GM12878 (cell line): Measurements from ENCODE around the gene PRRC2C. TPM values are rescaled to one million over a fixed set of nuclear protein-coding genes. Genes with fewer than 3 reads are reported as not detected.

ENCODE experiments used
- ATF7 ChIP-seq: fragments of 450-650 bp; IDR thresholded peaks from 2 replicates; pipeline ENCODE4 v1.6.1; 2016; ENCODE audit warnings: low read depth, mild to moderate bottlenecking
- BMI1 ChIP-seq: fragments of 450-650 bp; IDR thresholded peaks from 2 replicates; pipeline ENCODE4 v1.6.1; 2016; ENCODE audit warnings: mild to moderate bottlenecking, moderate library complexity, borderline replicate concordance
- CBX3 ChIP-seq: fragments of 200-600 bp; sonication (generic); IDR thresholded peaks from 2 replicates; pipeline ENCODE4 v1.6.1; 2016; ENCODE audit warnings: low read depth, borderline replicate concordance
- CHD1 ChIP-seq: IDR thresholded peaks from 2 replicates; pipeline ENCODE4 v1.6.1; 2012; ENCODE audit warnings: low read depth, low read length, improper control_type of control experiment
- CUX1 ChIP-seq: IDR thresholded peaks from 2 replicates; pipeline ENCODE4 v1.6.1; 2012; ENCODE audit warnings: improper control_type of control experiment, low read depth, low read length; ENCODE audit not compliant: insufficient replicate concordance
- ETV6 ChIP-seq, 2 experiments: fragments of 450-650 bp in 1 of 2; IDR thresholded peaks in 1 of 2; conservative IDR thresholded peaks in 1 of 2; 2 replicates each; pipeline ENCODE4 v1.6.1; 2014; ENCODE audit warnings: antibody characterized with exemption in 1 of 2, borderline replicate concordance in 1 of 2, low read depth in 1 of 2, mild to moderate bottlenecking in 1 of 2, moderate library complexity in 1 of 2
- JUNB ChIP-seq: IDR thresholded peaks from 2 replicates; pipeline ENCODE4 v1.6.1; 2016; ENCODE audit warnings: antibody characterized with exemption, mild to moderate bottlenecking
- KDM1A ChIP-seq: fragments of 200-600 bp; sonication (generic); IDR thresholded peaks from 2 replicates; pipeline ENCODE4 v1.6.1; 2016; ENCODE audit warnings: borderline replicate concordance
- MTA2 ChIP-seq: fragments of 450-650 bp; IDR thresholded peaks from 2 replicates; pipeline ENCODE4 v1.6.1; 2016; ENCODE audit warnings: low read depth, mild to moderate bottlenecking, moderate library complexity
- NFYB ChIP-seq: IDR thresholded peaks from 2 replicates; pipeline ENCODE4 v1.6.1; 2011; ENCODE audit warnings: low read depth, mild to moderate bottlenecking, low read length, improper control_type of control experiment, moderate library complexity; ENCODE audit not compliant: insufficient read depth
- SPI1 ChIP-seq: IDR thresholded peaks from 2 replicates; pipeline ENCODE4 v1.6.1; 2011; ENCODE audit warnings: low read depth, mild to moderate bottlenecking, low read length, moderate library complexity, borderline replicate concordance; ENCODE audit not compliant: insufficient read depth
- STAT3 ChIP-seq: IDR thresholded peaks from 2 replicates; pipeline ENCODE4 v1.6.1; 2011; ENCODE audit warnings: low read depth, low read length, improper control_type of control experiment
- TAF1 ChIP-seq: IDR thresholded peaks from 2 replicates; pipeline ENCODE4 v1.6.1; 2011; ENCODE audit warnings: mild to moderate bottlenecking, low read depth, low read length, borderline replicate concordance
- TBL1XR1 ChIP-seq: IDR thresholded peaks from 2 replicates; pipeline ENCODE4 v1.6.1; 2012; ENCODE audit warnings: low read depth, low read length, improper control_type of control experiment
- YY1 ChIP-seq: IDR thresholded peaks from 2 replicates; pipeline ENCODE4 v1.6.1; 2011; ENCODE audit warnings: low read depth, mild to moderate bottlenecking, low read length
- ZBTB33 ChIP-seq: fragments of 450-650 bp; IDR thresholded peaks from 2 replicates; pipeline ENCODE4 v1.6.1; 2017; ENCODE audit warnings: mild to moderate bottlenecking
- ZNF24 ChIP-seq: fragments of 450-650 bp; IDR thresholded peaks from 2 replicates; pipeline ENCODE4 v1.6.1; 2017; ENCODE audit warnings: antibody characterized with exemption, mild to moderate bottlenecking
- ZNF592 ChIP-seq: fragments of 450-650 bp; IDR thresholded peaks from 2 replicates; pipeline ENCODE4 v1.6.1; 2017; ENCODE audit warnings: mild to moderate bottlenecking, moderate library complexity
- polyA plus RNA-seq, 11 experiments: library from polyadenylated mRNA; depleted of rRNA in 4 of 11; unstranded in 6 of 11; stranded (reverse) in 5 of 11; fragments of >200 nt; fragmentation: Nextera tagmentation in 4 of 11; fragmentation: Illumina TruSeq in 1 of 11; extraction: Ambion mirVana in 4 of 11; extraction: Trizol in 1 of 11; gene quantifications; 1 replicate in 1 of 11; 2 replicates in 10 of 11; pipeline versions ENCODE4 v1.2.1 to v1.2.3, GENCODE V29; 2011 to 2016; ENCODE audit warnings: inconsistent platforms in 2 of 11, missing spikeins in 2 of 11, low read depth in 1 of 11
- total RNA-seq, 4 experiments: library from RNA; depleted of rRNA in 3 of 4; stranded (reverse); fragments of >200 nt in 3 of 4; fragmentation: Illumina TruSeq in 1 of 4; extraction: Trizol in 1 of 4; gene quantifications; 2 replicates each; pipeline versions ENCODE4 v1.2.1 to v1.2.3, GENCODE V29; 2013 to 2021

The PRRC2C gene
- total and polyA plus RNA-seq, 10 of the 15 experiments (the other 5 are each of a cell fraction or from before 2014, with no cell fraction given), result 53.4 to 182 (median 91.8) TPM

GRCh38 chr1:171610385-171610784 lies 125.1 kb downstream of the PRRC2C start (continued):
- TF ChIP-seq ZNF592 (peak; percentile 82), CHD1 (no peak), ETV6 (conservative IDR thresholded peaks at IDR 0.05 in 1 of 2, IDR thresholded peaks at IDR 0.05 in 1 of 2; ENCODE audit: borderline replicate concordance in 1 of 2, low read depth in 1 of 2) (no peak), CBX3 (no peak), YY1 (0 out of 2 replicates have a peak, but pooled peaks have one; percentile 15), TBL1XR1 (no peak), ZNF24 (peak; percentile 61), NFYB (no peak), BMI1 (peak; percentile 18; the same call in 1 of the 2 replicates), MTA2 (peak; percentile 82), ATF7 (peak; percentile 62; the same call in 1 of the 2 replicates), CUX1 (peak; percentile 74), STAT3 (no peak), KDM1A (no peak), SPI1 (peak; percentile 82; the same call in 1 of the 2 replicates), TAF1 (no peak), ZBTB33 (no peak), JUNB (no peak)
